CD4-positive, CD25-positive, alpha-beta regulatory T cell (primary cell): ENCODE results near the gene NETO2. TPM values are rescaled to one million over a fixed set of nuclear protein-coding genes. Genes with fewer than 3 reads are reported as not detected.

Source experiments
- polyA plus RNA-seq, 4 donors: library from polyadenylated mRNA; unstranded; fragments of 300-500 nt; fragmentation: Illumina TruSeq; gene quantifications; one replicate each; pipeline ENCODE4 v1.2.3, GENCODE V29; 2021
- total RNA-seq: library from RNA; stranded (reverse); gene quantifications from one replicate; pipeline ENCODE4 v1.2.3, GENCODE V29; 2022

Gene NETO2
- total and polyA plus RNA-seq, 5 donors from 2014 or later: 4.6 to 9.2 (median 7.1) TPM

Other genes with a start within 250 kb of the NETO2 start
- 90.8 TPM for gene DNAJA2, start 170.3 kb downstream of the NETO2 start, total RNA-seq
- 100 to 1,000 TPM in 2 of 4 donors, 10 to 100 TPM in 2; 93.2 to 110 (median 100) TPM for gene DNAJA2, start 170.3 kb downstream of the NETO2 start, polyA plus RNA-seq